A673 (cell line): ENCODE results near the gene TNPO3. TPM values are rescaled to one million over a fixed set of nuclear protein-coding genes. Genes with fewer than 3 reads are reported as not detected.

Source experiments
- BruUV-seq: library from RNA; stranded (reverse); fragments of 400-500 nt; replicated peaks from 2 replicates; lab custom pipeline; 2021; lab: Mats Ljungman, UMichigan
- CTCF ChIA-PET: fragments of 300-600 bp; sonication (Branson Sonifier 250); formaldehyde crosslinking; loops from one replicate; lab custom pipeline; 2022; ENCODE audit warnings: antibody characterized with exemption; lab: Charles Lee
- POLR2A ChIA-PET: fragments of 300-600 bp; sonication (Branson Sonifier 250); formaldehyde crosslinking; loops from one replicate; lab custom pipeline; 2022; ENCODE audit warnings: antibody characterized with exemption; ENCODE audit not compliant: low non-redundant PET; lab: Charles Lee
- DNase-seq: peaks from one replicate; pipeline ENCODE4 v3.0.0-alpha.2; 2015; ENCODE audit warnings: low spot score
- H3K27ac ChIP-seq: fragments of 200-600 bp; sonication (generic); 2 replicates; pipeline ENCODE4 v1.5.1; 2016; ENCODE audit warnings: mixed run types, low read depth, mild to moderate bottlenecking, mixed read lengths, antibody characterized with exemption, low read length; ENCODE audit not compliant: poor library complexity, severe bottlenecking
- H3K27me3 ChIP-seq: fragments of 200-600 bp; sonication (generic); replicated peaks from 2 replicates; pipeline ENCODE4 v1.6.1; 2017; ENCODE audit warnings: mixed run types, low read depth, mild to moderate bottlenecking, mixed read lengths, antibody characterized with exemption, low read length; ENCODE audit not compliant: insufficient read depth, poor library complexity
- H3K36me3 ChIP-seq: fragments of 200-600 bp; sonication (generic); 2 replicates; pipeline ENCODE4 v1.6.1; 2016; ENCODE audit warnings: mixed run types, mild to moderate bottlenecking, mixed read lengths, antibody characterized with exemption, low read length; ENCODE audit not compliant: insufficient read depth, poor library complexity, severe bottlenecking
- H3K4me1 ChIP-seq: fragments of 200-600 bp; sonication (generic); 2 replicates; pipeline ENCODE4 v1.6.1; 2017; ENCODE audit warnings: mixed run types, mild to moderate bottlenecking, mixed read lengths, antibody characterized with exemption, low read length; ENCODE audit not compliant: insufficient read depth, poor library complexity, severe bottlenecking
- H3K4me3 ChIP-seq: fragments of 200-600 bp; sonication (generic); 2 replicates; pipeline ENCODE4 v1.5.1; 2016; ENCODE audit warnings: low read depth, mixed run types, mild to moderate bottlenecking, mixed read lengths, low read length; ENCODE audit not compliant: poor library complexity, severe bottlenecking
- H3K9me3 ChIP-seq: fragments of 200-600 bp; sonication (generic); 2 replicates; pipeline ENCODE4 v1.6.1; 2016; ENCODE audit warnings: mixed run types, low read depth, mild to moderate bottlenecking, mixed read lengths, antibody characterized with exemption, low read length; ENCODE audit not compliant: poor library complexity, severe bottlenecking
- CTCF ChIP-seq: fragments of 300-800, 200-600 bp; sonication (generic); conservative IDR thresholded peaks from 2 replicates; pipeline ENCODE4 v1.5.1; 2017; ENCODE audit warnings: low read depth, mild to moderate bottlenecking, antibody characterized with exemption, low read length, moderate library complexity, mixed read lengths
- EZH2 ChIP-seq: fragments of 200-600 bp; sonication (generic); IDR thresholded peaks from 2 replicates; pipeline ENCODE4 v1.6.1; 2017; ENCODE audit warnings: borderline replicate concordance, low read depth, mild to moderate bottlenecking, mixed read lengths, antibody characterized with exemption, low read length; ENCODE audit not compliant: poor library complexity, severe bottlenecking
- intact Hi-C: fragments of 100-400 bp; cut with micrococcal nuclease; formaldehyde crosslinking; loops from one replicate; pipeline ENCODE4 v1.10.0; 2022; ENCODE audit not compliant: unreplicated experiment
- total RNA-seq: library from RNA; stranded (reverse); gene quantifications from 2 replicates; pipeline ENCODE4 v1.2.3, GENCODE V29; 2021

The TNPO3 gene
- total RNA-seq, 1 experiment from 2014 or later = 77.8 TPM

DNA sequence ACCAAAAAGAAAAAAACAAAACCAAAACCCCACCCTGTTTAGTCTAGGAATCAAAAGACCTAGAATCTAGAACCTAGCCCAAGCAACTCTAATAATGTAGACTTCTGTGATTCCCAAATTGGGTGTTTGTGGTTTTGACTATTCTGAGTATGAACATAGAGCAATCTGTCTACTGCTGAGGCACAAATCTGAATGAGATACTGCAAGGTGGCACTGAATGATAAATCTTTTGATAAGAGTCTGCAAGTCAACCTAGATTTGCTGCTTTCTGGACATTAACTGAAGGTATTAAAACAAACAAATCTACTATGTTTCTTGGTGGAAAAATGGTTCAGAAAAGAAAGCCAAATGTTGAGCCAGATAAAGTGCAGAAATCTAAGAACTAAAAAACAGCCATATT lies 66.5 kb downstream of the TNPO3 start:
- Histone ChIP-seq H3K9me3 (no peaks in the 10 kb centered on the region), H3K4me1 (no peaks in the 10 kb centered on the region), H3K27me3 (no peaks in the 10 kb centered on the region), H3K27ac (no peak overlapping the region), H3K36me3 (peaks cover 48% of the 10 kb centered on the region), H3K4me3 (no peak overlapping the region)
- POLR2A ChIA-PET = no interaction called here
- CTCF ChIA-PET = no interaction called here
- no peak for TF ChIP-seq CTCF
- no peak for TF ChIP-seq EZH2
- intact Hi-C loops = no loop called here
- no peak for DNase-seq
- no TSS peak for BruUV-seq

DNA sequence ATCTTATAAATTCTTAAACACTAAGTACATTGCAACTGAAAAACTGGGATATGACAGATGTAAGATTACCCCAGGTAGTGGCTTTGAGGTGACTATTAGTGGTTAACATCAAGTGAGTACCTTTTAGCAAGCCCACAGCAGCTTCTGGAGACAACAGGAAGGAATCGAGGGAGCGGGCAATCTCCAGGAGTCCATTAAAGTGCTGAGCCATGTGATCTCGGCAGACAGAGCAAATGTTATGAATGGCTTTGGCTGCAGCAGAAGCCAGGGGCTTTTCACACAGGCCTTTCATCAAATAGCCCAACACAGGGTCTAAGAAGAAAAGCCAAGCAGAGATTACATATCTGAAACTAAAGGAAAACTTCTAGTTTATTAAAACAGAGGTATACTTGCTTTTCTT lies 68.3 kb downstream of the TNPO3 start:
- Histone ChIP-seq H3K36me3 (peaks cover 51% of the 10 kb centered on the region), H3K27me3 (no peaks in the 10 kb centered on the region), H3K27ac (no peak overlapping the region), H3K9me3 (no peaks in the 10 kb centered on the region), H3K4me1 (no peaks in the 10 kb centered on the region), H3K4me3 (no peak overlapping the region)
- intact Hi-C loops = no loop called here
- no peak for TF ChIP-seq CTCF
- no peak for TF ChIP-seq EZH2
- BruUV-seq = no TSS peak
- POLR2A ChIA-PET = no interaction called here
- CTCF ChIA-PET = no interaction called here
- DNase-seq = no peak

DNA sequence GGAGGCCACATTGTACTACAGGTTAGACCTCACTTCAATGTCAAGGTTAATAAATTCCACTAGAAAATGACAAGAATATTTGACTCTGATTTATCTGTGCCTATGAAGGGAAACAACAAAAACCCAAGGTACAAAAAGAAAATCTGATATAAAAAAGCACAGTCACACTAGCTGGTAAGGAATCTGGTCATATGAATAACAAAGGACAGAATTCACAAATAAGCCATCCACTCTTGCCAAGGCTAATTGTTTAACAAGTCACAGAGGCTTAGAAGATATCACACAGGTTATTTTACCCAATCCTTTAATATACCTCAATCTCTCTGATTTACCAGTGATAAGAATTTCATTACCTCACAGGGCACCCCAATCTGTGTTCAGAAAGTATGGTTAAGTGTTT lies 69.3 kb downstream of the TNPO3 start:
- Histone ChIP-seq H3K9me3 (no peaks in the 10 kb centered on the region), H3K27ac (no peak overlapping the region), H3K4me1 (no peaks in the 10 kb centered on the region), H3K4me3 (no peak overlapping the region), H3K36me3 (peaks cover 56% of the 10 kb centered on the region), H3K27me3 (no peaks in the 10 kb centered on the region)
- TF ChIP-seq CTCF (no peak), EZH2 (no peak)
- intact Hi-C loops = no loop called here
- no peak for DNase-seq
- BruUV-seq = no TSS peak
- CTCF ChIA-PET = no interaction called here
- POLR2A ChIA-PET = no interaction called here
